Stimulated activated CD4-positive, alpha-beta T cell treated with anti-CD3 and anti-CD28 coated beads, Interleukin-12 subunit alpha, Interleukin-12 subunit beta, amount 100 ng/mL, for 24 hours (primary cell): Measurements from ENCODE around the gene FAP.

ENCODE experiments used
- DNase-seq, 2 experiments: peaks; one replicate each; pipeline ENCODE4 v3.0.0-alpha.2; 2020; ENCODE audit warnings: low read depth in 2 of 2

The FAP gene

DNA sequence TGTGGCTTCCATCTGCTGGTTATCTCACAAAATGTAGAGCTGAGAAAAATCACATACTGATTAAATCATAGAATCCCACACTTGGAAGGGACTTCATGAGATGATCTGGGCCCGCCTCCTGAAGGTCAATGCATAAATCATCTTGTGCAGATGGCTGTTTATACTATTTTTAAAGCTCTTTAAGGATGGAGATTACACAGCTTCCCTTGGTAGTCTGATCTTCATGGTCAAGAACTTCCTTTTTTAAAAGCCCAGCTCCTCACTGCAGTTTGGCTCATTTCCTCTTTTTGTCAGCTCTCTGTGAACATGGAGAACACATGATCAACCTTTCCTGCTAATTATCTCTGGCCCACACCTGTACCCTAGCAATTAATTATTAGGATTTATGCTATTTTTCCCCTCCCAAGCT lies 117.1 kb downstream of the FAP start:
- no peak for DNase-seq

DNA sequence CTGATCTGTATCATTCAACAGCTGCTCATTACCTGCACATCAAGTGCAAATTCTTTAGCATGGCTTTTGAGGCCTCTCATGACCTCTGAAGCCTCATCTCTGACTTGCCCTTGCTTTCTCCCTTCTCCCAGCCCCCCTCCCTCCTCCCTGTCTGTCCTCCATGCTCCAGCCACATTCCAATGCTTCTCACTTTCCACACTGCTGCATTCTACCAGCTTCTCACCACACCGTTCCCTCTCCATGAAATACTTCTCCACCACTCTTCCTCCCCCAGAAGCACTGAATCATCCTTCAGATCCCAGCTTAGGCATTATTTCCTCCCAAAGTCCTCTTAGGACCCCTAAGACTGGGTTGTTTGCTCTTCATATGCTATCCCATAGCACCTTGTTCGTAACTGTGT lies 118.1 kb downstream of the FAP start:
- no peak for DNase-seq

DNA sequence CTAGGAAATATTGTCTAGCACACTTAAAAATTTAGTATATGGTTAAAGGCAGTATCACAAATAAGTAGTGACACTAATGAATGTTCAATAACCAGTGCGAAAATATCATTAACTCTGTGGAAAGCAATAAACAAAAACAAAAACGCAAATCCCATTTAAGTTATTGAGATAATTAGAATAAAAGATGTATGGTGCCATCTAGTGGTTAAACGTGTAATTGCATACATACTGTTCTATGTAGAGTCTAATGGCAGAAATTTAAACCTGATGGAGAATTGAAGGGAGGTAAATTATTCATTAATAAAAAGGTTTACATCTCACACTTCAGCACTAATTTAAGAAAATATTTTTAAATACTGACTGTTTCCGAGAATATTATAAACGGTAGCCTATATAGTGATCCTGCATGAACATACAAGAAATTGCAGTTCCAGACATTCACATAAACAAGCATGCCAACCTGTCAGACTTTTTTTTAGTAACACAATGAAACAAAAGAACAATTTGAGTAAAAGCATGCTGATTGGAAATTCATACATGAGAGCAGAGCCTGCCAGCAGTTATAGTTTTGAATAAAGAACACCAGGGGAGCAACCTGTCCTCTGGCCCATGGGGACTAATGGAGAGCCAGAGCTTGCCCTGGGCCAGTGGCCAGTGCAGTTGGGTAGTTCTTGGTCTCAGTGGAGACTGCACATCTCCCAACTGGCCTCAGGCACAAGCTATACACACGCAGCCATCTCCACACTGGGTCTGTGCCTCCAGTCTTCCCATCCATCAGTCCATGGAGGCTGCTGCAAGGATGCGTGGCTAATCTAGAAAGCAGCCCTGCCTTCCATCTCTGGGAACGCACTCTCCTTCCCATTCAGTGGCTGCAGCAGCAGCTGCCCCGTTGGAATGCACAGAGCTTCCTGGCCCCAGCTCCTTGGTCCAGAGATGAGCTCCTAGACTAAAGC lies 119.2 kb downstream of the FAP start:
- DNase-seq: no peak
